KMS-11 (cell line): ENCODE results near the gene ABCG8.
"Not testable (repeated sequence)": the region's sequence is repeated elsewhere in the genome, so short reads cannot be mapped to it uniquely, and the experiment has no call there.

Source experiments
- H2AFZ ChIP-seq: fragments of 200-600 bp; sonication (generic); 2 replicates; pipeline ENCODE4 v1.6.1; 2016; ENCODE audit warnings: antibody characterized with exemption, mixed run types, low read depth
- H3K27ac ChIP-seq: fragments of 200-600 bp; sonication (generic); 2 replicates; pipeline ENCODE4 v1.6.1; 2016; ENCODE audit warnings: mild to moderate bottlenecking, mixed run types
- H3K27me3 ChIP-seq: fragments of 200-600 bp; sonication (generic); 2 replicates; pipeline ENCODE4 v1.6.1; 2017; ENCODE audit warnings: mild to moderate bottlenecking, low read depth, mixed run types, moderate library complexity; ENCODE audit not compliant: insufficient read depth
- H3K36me3 ChIP-seq: fragments of 200-600 bp; sonication (generic); 2 replicates; pipeline ENCODE4 v1.6.1; 2017; ENCODE audit warnings: mild to moderate bottlenecking, mixed run types; ENCODE audit not compliant: insufficient read depth
- H3K4me1 ChIP-seq: fragments of 200-600 bp; sonication (generic); 2 replicates; pipeline ENCODE4 v1.6.1; 2016; ENCODE audit warnings: mild to moderate bottlenecking, low read depth, mixed run types; ENCODE audit not compliant: poor library complexity, severe bottlenecking
- H3K4me2 ChIP-seq: fragments of 200-600 bp; sonication (generic); 2 replicates; pipeline ENCODE4 v1.7.0; 2016; ENCODE audit warnings: mild to moderate bottlenecking, mixed run types
- H3K4me3 ChIP-seq: fragments of 200-600 bp; sonication (generic); IDR thresholded peaks from 2 replicates; pipeline ENCODE4 v1.6.1; 2017; ENCODE audit warnings: low read depth, low read length, mixed read lengths; ENCODE audit not compliant: insufficient read depth
- H3K79me2 ChIP-seq: fragments of 200-600 bp; sonication (generic); 2 replicates; pipeline ENCODE4 v1.6.1; 2016; ENCODE audit warnings: low read depth, mixed run types; ENCODE audit not compliant: insufficient read depth
- H3K9ac ChIP-seq: fragments of 200-600 bp; sonication (generic); 2 replicates; pipeline ENCODE4 v1.6.1; 2016; ENCODE audit warnings: mild to moderate bottlenecking, mixed run types
- H4K20me1 ChIP-seq: fragments of 200-600 bp; sonication (generic); 2 replicates; pipeline ENCODE4 v1.6.1; 2016; ENCODE audit warnings: mild to moderate bottlenecking, mixed run types; ENCODE audit not compliant: insufficient read depth
- CTCF ChIP-seq: fragments of 200-600 bp; sonication (generic); conservative IDR thresholded peaks from 2 replicates; pipeline ENCODE4 v1.6.1; 2017; ENCODE audit warnings: low read depth, mild to moderate bottlenecking, antibody characterized with exemption, low read length, moderate library complexity, mixed read lengths

Gene ABCG8

GRCh38 chr2:43905371-43905803 is 66.6 kb downstream of the ABCG8 start:
- Histone ChIP-seq H3K36me3 (no peaks in the 10 kb centered on the region; the same call in 1 of the 2 replicates), H3K4me2 (no peak overlapping the region), H3K4me3 (no peak overlapping the region), H3K9ac (no peak overlapping the region), H3K27ac (no peak overlapping the region), H2AFZ (no peak overlapping the region), H3K4me1 (no peaks in the 10 kb centered on the region), H3K27me3 (no peaks in the 10 kb centered on the region; the same call in 1 of the 2 replicates), H3K79me2 (no peaks in the 10 kb centered on the region), H4K20me1 (no peaks in the 10 kb centered on the region)
- TF ChIP-seq CTCF, result no peak

GRCh38 chr2:43905871-43906270 is 67.1 kb downstream of the ABCG8 start:
- no peak overlapping the region for H3K4me2 ChIP-seq
- no peaks in the 10 kb centered on the region; the same call in 1 of the 2 replicates for H3K27me3 ChIP-seq
- H3K4me1 ChIP-seq, result no peaks in the 10 kb centered on the region
- no peaks in the 10 kb centered on the region for H3K79me2 ChIP-seq
- H3K4me3 ChIP-seq, result no peak overlapping the region
- no peak overlapping the region for H3K9ac ChIP-seq
- H3K36me3 ChIP-seq, result no peaks in the 10 kb centered on the region; the same call in 1 of the 2 replicates
- H2AFZ ChIP-seq, result no peak overlapping the region
- no peak for TF ChIP-seq CTCF
- H3K27ac ChIP-seq, result no peak overlapping the region
- no peaks in the 10 kb centered on the region for H4K20me1 ChIP-seq

DNA sequence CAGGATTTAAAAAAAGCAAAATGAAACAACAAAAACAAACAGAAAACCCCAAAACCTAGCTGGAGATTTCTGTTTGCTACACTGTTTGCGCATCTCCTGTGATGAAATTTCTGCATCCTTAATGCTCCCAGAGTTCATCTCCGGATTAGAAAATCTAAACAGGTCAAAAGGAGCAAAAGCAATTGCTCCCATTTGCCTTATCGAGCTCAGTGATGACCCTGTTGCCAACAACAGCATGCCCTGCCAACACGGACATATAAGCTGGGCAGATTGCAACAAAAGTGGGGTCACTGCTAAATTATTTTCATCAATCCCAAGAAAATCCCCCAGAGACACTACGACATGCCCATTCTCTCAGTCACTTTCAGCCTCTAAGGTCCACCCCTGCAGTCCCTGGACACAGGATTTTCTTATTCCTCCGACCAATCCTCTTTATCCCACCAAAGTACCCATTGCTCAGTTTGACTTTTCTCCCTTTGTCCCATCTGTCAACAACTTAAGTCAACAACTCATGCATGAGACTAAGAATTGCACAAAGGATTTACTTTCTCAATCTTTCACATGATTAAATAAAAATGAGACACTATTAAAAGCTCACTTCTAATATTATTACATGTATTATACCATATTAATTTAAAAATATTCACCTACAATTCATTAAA is 67.8 kb downstream of the ABCG8 start:
- no peak for TF ChIP-seq CTCF

DNA sequence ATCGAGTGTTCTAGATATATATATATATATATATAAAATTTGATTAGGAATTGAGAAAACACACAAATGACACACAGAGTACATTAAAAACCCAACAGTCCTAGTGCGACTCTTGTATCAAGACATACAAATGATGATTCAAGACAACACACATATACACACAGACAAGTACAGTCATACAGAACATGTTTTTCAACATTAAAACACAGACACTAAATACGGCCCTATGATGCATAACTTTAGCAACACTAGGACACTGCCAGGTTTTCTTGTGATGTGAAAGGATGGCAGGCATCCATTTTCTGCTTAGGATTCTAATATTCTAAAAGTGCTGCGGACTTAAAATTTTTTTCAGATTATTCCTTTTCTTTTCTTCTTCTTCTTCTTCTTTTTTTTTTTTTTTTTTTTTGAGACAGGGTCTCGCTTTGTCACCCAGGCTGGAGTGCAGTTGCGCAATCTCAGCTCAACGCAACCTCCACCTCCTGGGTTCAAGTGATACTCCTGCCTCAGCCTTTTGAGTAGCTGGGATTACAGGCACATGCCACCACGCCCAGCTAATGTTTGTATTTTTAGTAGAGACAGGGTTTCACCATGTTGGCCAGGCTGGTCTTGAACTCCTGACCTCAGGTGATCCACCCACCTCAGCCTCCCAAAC is 72.5 kb downstream of the ABCG8 start:
- H3K27ac ChIP-seq, H4K20me1 ChIP-seq, H3K4me3 ChIP-seq, H3K9ac ChIP-seq, H2AFZ ChIP-seq, H3K4me1 ChIP-seq, H3K36me3 ChIP-seq, H3K27me3 ChIP-seq, H3K79me2 ChIP-seq, H3K4me2 ChIP-seq: not testable (repeated sequence)

More for the DNA sequence above, 67.8 kb downstream of the ABCG8 start:
- Histone ChIP-seq H3K36me3 (no peaks in the 10 kb centered on the region; the same call in 1 of the 2 replicates), H3K9ac (no peak overlapping the region), H2AFZ (no peak overlapping the region), H4K20me1 (no peaks in the 10 kb centered on the region), H3K27ac (no peak overlapping the region), H3K4me2 (no peak overlapping the region), H3K79me2 (no peaks in the 10 kb centered on the region), H3K4me1 (no peaks in the 10 kb centered on the region), H3K27me3 (no peaks in the 10 kb centered on the region; the same call in 1 of the 2 replicates), H3K4me3 (no peak overlapping the region)

DNA sequence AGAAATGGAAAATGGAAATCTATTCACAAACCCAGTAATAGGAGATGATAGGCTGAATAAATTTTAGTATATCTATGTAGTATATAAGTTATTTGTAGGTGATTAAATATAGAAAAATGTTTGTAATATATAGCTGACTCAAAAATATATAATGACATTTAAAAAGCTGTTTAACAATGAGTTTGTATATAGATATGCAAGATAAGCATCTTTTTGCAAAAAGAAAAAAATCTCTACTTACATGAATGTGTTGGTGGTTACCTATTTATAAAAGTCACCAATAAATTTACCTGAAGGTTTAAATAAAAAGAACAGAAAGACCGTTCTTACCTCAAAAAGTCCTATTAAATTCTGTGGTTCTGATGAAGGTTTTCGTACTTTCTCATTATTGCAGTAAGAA is 85.7 kb downstream of the ABCG8 start:
- Histone ChIP-seq H3K27me3 (no peaks in the 10 kb centered on the region), H2AFZ (no peak overlapping the region), H3K4me2 (no peak overlapping the region), H4K20me1 (no peaks in the 10 kb centered on the region), H3K36me3 (no peaks in the 10 kb centered on the region; the same call in 1 of the 2 replicates), H3K79me2 (no peaks in the 10 kb centered on the region), H3K4me1 (no peaks in the 10 kb centered on the region), H3K9ac (no peak overlapping the region), H3K27ac (no peak overlapping the region), H3K4me3 (no peak overlapping the region)
- no peak for TF ChIP-seq CTCF
